Activated CD8-positive, alpha-beta memory T cell treated with anti-CD3 and anti-CD28 coated beads for 1 hour (primary cell): Measurements from ENCODE around the gene HIPK3.
A peak's percentile ranks its signal among the peaks of the same experiment; 100 is the strongest.
"Not testable (repeated sequence)": the region's sequence is repeated elsewhere in the genome, so short reads cannot be mapped to it uniquely, and the experiment has no call there.

Experiments used
- DNase-seq, 2 donors: peaks; one replicate each; pipeline ENCODE4 v3.0.0-alpha.2; 2020; ENCODE audit warnings: low read depth in 1 of 2; ENCODE audit errors: extremely low read depth in 1 of 2

Gene HIPK3

GRCh38 chr11:33257160-33257896 lies at the start of gene HIPK3:
Gene HIPK3 (plus strand): TSS chr11:33257381.
- DNase-seq, result peak; percentile 40 to 61

- no peak for DNase-seq
Measured at GRCh38 chr11:33207408-33207985, 49.7 kb upstream of the HIPK3 start.

GRCh38 chr11:33208150-33208549 lies 49.0 kb upstream of the HIPK3 start:
- DNase-seq, result no peak

- DNase-seq, result no peak
Measured at GRCh38 chr11:33211153-33211552, 46.0 kb upstream of the HIPK3 start.

- no peak for DNase-seq
Measured at GRCh38 chr11:33211580-33211979, 45.6 kb upstream of the HIPK3 start.

- DNase-seq, result no peak
Measured at GRCh38 chr11:33214187-33214586, 43.0 kb upstream of the HIPK3 start.

- DNase-seq, result no peak
Measured at GRCh38 chr11:33214767-33215166, 42.4 kb upstream of the HIPK3 start.

- DNase-seq, result not testable (repeated sequence)
Measured at GRCh38 chr11:33216676-33217075, 40.5 kb upstream of the HIPK3 start.

GRCh38 chr11:33222052-33222750 lies 35.0 kb upstream of the HIPK3 start:
- no peak for DNase-seq

GRCh38 chr11:33225371-33225770 lies 31.8 kb upstream of the HIPK3 start:
- DNase-seq, result no peak

- DNase-seq, result no peak
Measured at GRCh38 chr11:33227578-33228261, 29.5 kb upstream of the HIPK3 start.

- no peak for DNase-seq
Measured at GRCh38 chr11:33234397-33235190, 22.6 kb upstream of the HIPK3 start.

GRCh38 chr11:33237039-33237597 lies 20.1 kb upstream of the HIPK3 start:
- no peak for DNase-seq

GRCh38 chr11:33242575-33242974 lies 14.6 kb upstream of the HIPK3 start:
- no peak for DNase-seq

GRCh38 chr11:33243654-33244053 lies 13.5 kb upstream of the HIPK3 start:
- DNase-seq, result not testable (repeated sequence)

- DNase-seq, result no peak
Measured at GRCh38 chr11:33248416-33248971, 8.7 kb upstream of the HIPK3 start.

GRCh38 chr11:33256031-33256812 lies 959 bp upstream of the HIPK3 start:
- no peak for DNase-seq

GRCh38 chr11:33256813-33257159 lies 395 bp upstream of the HIPK3 start:
- DNase-seq, result no peak

GRCh38 chr11:33257897-33258630 lies 883 bp downstream of the HIPK3 start:
- peak; percentile 24 to 55 for DNase-seq
